ENCODE measurements around the gene PRKAG2.

DNA sequence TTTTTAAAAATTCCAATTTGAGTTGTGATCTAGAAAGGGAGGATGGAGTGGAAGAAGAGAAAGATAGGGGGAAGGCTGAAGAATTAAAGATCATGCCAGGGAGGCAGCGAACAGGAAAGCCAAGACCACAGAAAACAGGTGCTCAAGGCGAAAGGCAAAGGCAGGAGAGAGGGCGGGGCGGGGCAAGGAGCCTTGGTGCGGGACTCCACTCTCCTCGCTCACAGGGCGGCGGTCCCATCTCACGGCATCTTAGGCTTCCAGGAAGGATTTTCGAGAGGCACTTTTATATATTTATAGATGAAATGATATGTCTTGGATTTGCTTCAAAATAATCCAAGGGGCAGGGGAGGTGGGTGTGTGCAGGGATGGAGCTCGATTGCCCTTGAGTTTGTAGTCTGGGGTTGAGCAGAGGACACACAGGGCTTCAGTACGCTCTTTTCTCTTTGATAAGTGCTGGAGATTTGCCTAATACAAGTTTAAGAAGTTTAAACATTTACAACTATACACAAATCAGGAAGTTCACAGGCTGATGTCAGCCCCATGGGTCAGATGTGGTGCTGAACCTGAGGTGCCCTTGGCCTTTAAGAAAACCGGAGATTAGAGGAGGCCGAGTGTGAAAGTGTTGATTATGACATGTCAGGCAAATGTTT, 161.1 kb downstream of the PRKAG2 start:
- TF ChIP-seq EZH2phosphoT487 (conservative IDR thresholded peaks at IDR 0.05; ENCODE audit: low read length), result no peak
- TF ChIP-seq, protein P1, sequence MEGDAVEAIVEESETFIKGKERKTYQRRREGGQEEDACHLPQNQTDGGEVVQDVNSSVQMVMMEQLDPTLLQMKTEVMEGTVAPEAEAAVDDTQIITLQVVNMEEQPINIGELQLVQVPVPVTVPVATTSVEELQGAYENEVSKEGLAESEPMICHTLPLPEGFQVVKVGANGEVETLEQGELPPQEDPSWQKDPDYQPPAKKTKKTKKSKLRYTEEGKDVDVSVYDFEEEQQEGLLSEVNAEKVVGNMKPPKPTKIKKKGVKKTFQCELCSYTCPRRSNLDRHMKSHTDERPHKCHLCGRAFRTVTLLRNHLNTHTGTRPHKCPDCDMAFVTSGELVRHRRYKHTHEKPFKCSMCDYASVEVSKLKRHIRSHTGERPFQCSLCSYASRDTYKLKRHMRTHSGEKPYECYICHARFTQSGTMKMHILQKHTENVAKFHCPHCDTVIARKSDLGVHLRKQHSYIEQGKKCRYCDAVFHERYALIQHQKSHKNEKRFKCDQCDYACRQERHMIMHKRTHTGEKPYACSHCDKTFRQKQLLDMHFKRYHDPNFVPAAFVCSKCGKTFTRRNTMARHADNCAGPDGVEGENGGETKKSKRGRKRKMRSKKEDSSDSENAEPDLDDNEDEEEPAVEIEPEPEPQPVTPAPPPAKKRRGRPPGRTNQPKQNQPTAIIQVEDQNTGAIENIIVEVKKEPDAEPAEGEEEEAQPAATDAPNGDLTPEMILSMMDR (IDR thresholded peaks at IDR 0.05; ENCODE audit: insufficient read depth, low read length, poor library complexity, severe bottlenecking), result no peak
